ENCODE measurements around the gene IL5. TPM values are rescaled to one million over a fixed set of nuclear protein-coding genes. Genes with fewer than 3 reads are reported as not detected.

IL5 gene
- total and polyA plus RNA-seq, 2 of the 13 experiments (the other 11 are each of a cell fraction or from before 2014, with no cell fraction given): not detected

GRCh38 chr5:132557478-132558172 lies 14.3 kb upstream of the IL5 start (continued):
- TF ChIP-seq ZNF205 (CRISPR knock-in tag; IDR thresholded peaks at IDR 0.05): no peak
- TF ChIP-seq LCORL (IDR thresholded peaks at IDR 0.05): no peak
- TF ChIP-seq LCORL (CRISPR knock-in tag; IDR thresholded peaks at IDR 0.05): 0 out of 2 replicates have a peak, but pooled peaks have one; percentile 10
- no peak; the same call in 1 of the 2 replicates for TF ChIP-seq SSRP1 (CRISPR knock-in tag; IDR thresholded peaks at IDR 0.05)
- TF ChIP-seq TEAD3 (CRISPR knock-in tag; optimal IDR thresholded peaks at IDR 0.05; ENCODE audit: borderline replicate concordance): peak; percentile 36
- TF ChIP-seq NCOA2 (CRISPR knock-in tag; IDR thresholded peaks at IDR 0.05): 0 out of 2 replicates have a peak, but pooled peaks have one; percentile 10
- no peak for TF ChIP-seq THAP9 (CRISPR knock-in tag; IDR thresholded peaks at IDR 0.05; ENCODE audit: borderline replicate concordance)
- TF ChIP-seq ZNF577 (CRISPR knock-in tag; IDR thresholded peaks at IDR 0.05; ENCODE audit: borderline replicate concordance, low read depth): no peak
- no peak for TF ChIP-seq TMF1 (CRISPR knock-in tag; IDR thresholded peaks at IDR 0.05; ENCODE audit: low read depth)
- TF ChIP-seq ZNF589 (CRISPR knock-in tag; conservative IDR thresholded peaks at IDR 0.05): no peak
- TF ChIP-seq SRSF1 (optimal IDR thresholded peaks at IDR 0.05; ENCODE audit: low read depth, low read length): no peak
- no peak for TF ChIP-seq ZNF234 (CRISPR knock-in tag; conservative IDR thresholded peaks at IDR 0.05)
- TF ChIP-seq ELF3 (CRISPR knock-in tag; IDR thresholded peaks at IDR 0.05): peak; percentile 69
- TF ChIP-seq CREB1 (IDR thresholded peaks at IDR 0.05): no peak
- TF ChIP-seq CREB1 (CRISPR knock-in tag; IDR thresholded peaks at IDR 0.05): peak; percentile 34; the same call in 1 of the 2 replicates
- no peak for TF ChIP-seq NCOA5 (CRISPR knock-in tag; IDR thresholded peaks at IDR 0.05)
- no peak for TF ChIP-seq KLF6 (CRISPR knock-in tag; IDR thresholded peaks at IDR 0.05)
- no peak; the same call in 1 of the 2 replicates for TF ChIP-seq FOXJ3 (CRISPR knock-in tag; IDR thresholded peaks at IDR 0.05; ENCODE audit: borderline replicate concordance)
- TF ChIP-seq ZNF10 (CRISPR knock-in tag; IDR thresholded peaks at IDR 0.05; ENCODE audit: borderline replicate concordance, low read depth): no peak
- TF ChIP-seq MZF1 (CRISPR knock-in tag; IDR thresholded peaks at IDR 0.05; ENCODE audit: borderline replicate concordance): no peak
- peak; percentile 35; the same call in 1 of the 2 replicates for TF ChIP-seq CREM (IDR thresholded peaks at IDR 0.05)
- TF ChIP-seq CREM (CRISPR knock-in tag; IDR thresholded peaks at IDR 0.05): no peak
- TF ChIP-seq ZNF280D (CRISPR knock-in tag; IDR thresholded peaks at IDR 0.05): no peak
- no peak for TF ChIP-seq ZNF30 (CRISPR knock-in tag; IDR thresholded peaks at IDR 0.05)
- no peak for TF ChIP-seq ZNF564 (CRISPR knock-in tag; IDR thresholded peaks at IDR 0.05)
- TF ChIP-seq HOXA3 (CRISPR knock-in tag; IDR thresholded peaks at IDR 0.05): peak; percentile 73; the same call in 1 of the 2 replicates
- TF ChIP-seq ZBTB42 (CRISPR knock-in tag; IDR thresholded peaks at IDR 0.05): no peak

Measured in HepG2 (cell line).